K562 (cell line): Measurements from ENCODE around the gene TPD52L2. TPM values are rescaled to one million over a fixed set of nuclear protein-coding genes. Genes with fewer than 3 reads are reported as not detected.

Experiments used
- ATAC-seq: fragments of 200-7000 bp; cut with Tn5 transposase; 3 replicates; pipeline ENCODE4 v1.9.1; 2020; ENCODE audit warnings: moderate library complexity
- BruUV-seq: library from RNA; stranded (reverse); fragments of 400-500 nt; replicated peaks from 2 replicates; lab custom pipeline; 2021; lab: Mats Ljungman, UMichigan
- CTCF ChIA-PET: fragments of 300-600 bp; formaldehyde crosslinking; extraction: SDS; loops from one replicate; lab custom pipeline; 2021; ENCODE audit warnings: low intra/inter-chr PET ratio; lab: Yijun Ruan, JAX
- POLR2A ChIA-PET: fragments of 300-600, 350-650 bp; sonication (Branson Sonifier 250); formaldehyde crosslinking; extraction: SDS; loops from one replicate; lab custom pipeline; 2021; ENCODE audit warnings: antibody characterized with exemption, inconsistent platforms; lab: Yijun Ruan, JAX
- DNase-seq, 4 experiments: peaks; one replicate each; pipeline versions ENCODE4 v3.0.0 to v3.0.0-alpha.2; 2011 to 2018; ENCODE audit warnings: low spot score in 3 of 4, mixed read lengths in 3 of 4; ENCODE audit errors: extremely low read depth in 1 of 4
- FAIRE-seq: peaks from 2 replicates; lab custom pipeline; 2011; peaks lifted over from hg19 to GRCh38; lab: Jason Lieb, UNC
- H2AFZ ChIP-seq: 2 replicates; pipeline ENCODE4 v1.6.0; 2011; ENCODE audit warnings: low read depth, low read length, control low read depth, inconsistent platforms
- H3K27ac ChIP-seq: fragments of 200-600 bp; 3 replicates; pipeline ENCODE4 v1.8.0; 2011; ENCODE audit warnings: low read depth, mild to moderate bottlenecking, control low read depth, inconsistent platforms, low read length, moderate library complexity, mixed read lengths; ENCODE audit errors: extremely low read depth
- H3K27me3 ChIP-seq, 2 experiments: fragments of 300-600 bp in 1 of 2; 2 replicates in 1 of 2; 3 replicates in 1 of 2; pipeline versions ENCODE4 v1.6.0 to v1.8.0; 2011; ENCODE audit warnings: inconsistent platforms in 2 of 2, low read length in 2 of 2, mild to moderate bottlenecking in 1 of 2, mixed read lengths in 1 of 2, moderate library complexity in 1 of 2; ENCODE audit not compliant: control insufficient read depth in 2 of 2, insufficient read depth in 2 of 2
- H3K36me3 ChIP-seq: fragments of 300-600 bp; 3 replicates; pipeline ENCODE4 v1.8.0; 2011; ENCODE audit warnings: mild to moderate bottlenecking, low read length, inconsistent platforms; ENCODE audit not compliant: control insufficient read depth, insufficient read depth
- H3K4me1 ChIP-seq, 2 experiments: fragments of 200-600 bp in 1 of 2; replicated peaks in 1 of 2; 2 replicates in 1 of 2; 3 replicates in 1 of 2; pipeline versions ENCODE4 v1.5.1 to v1.8.0; 2011; ENCODE audit warnings: inconsistent platforms in 2 of 2, low read length in 2 of 2, mild to moderate bottlenecking in 1 of 2, mixed read lengths in 1 of 2, moderate library complexity in 1 of 2; ENCODE audit not compliant: control insufficient read depth in 2 of 2, insufficient read depth in 2 of 2
- H3K4me2 ChIP-seq: 2 replicates; pipeline ENCODE4 v1.6.1; 2011; ENCODE audit warnings: low read length, control low read depth, inconsistent platforms, mixed read lengths; ENCODE audit not compliant: insufficient read depth
- H3K4me3 ChIP-seq: fragments of 200-600 bp; sonication (generic), shearing (Covaris generic); 2 replicates; pipeline ENCODE4 v1.5.1; 2016; ENCODE audit warnings: control low read depth, inconsistent platforms
- H3K79me2 ChIP-seq: fragments of 200-600 bp; 3 replicates; pipeline ENCODE4 v1.8.0; 2011; ENCODE audit warnings: low read length, inconsistent platforms; ENCODE audit not compliant: control insufficient read depth, insufficient read depth
- H3K9ac ChIP-seq, 2 experiments: 2 replicates each; pipeline versions ENCODE4 v1.6.0 to v1.6.1; 2011; ENCODE audit warnings: low read depth in 2 of 2, low read length in 2 of 2, control low read depth in 1 of 2, inconsistent platforms in 1 of 2, mild to moderate bottlenecking in 1 of 2, mixed read lengths in 1 of 2; ENCODE audit not compliant: insufficient read depth in 1 of 2
- H3K9me1 ChIP-seq: one replicate; pipeline ENCODE4 v1.6.0; 2011; ENCODE audit warnings: inconsistent platforms, mild to moderate bottlenecking, low read length, moderate library complexity; ENCODE audit not compliant: control insufficient read depth, insufficient read depth
- H3K9me3 ChIP-seq: replicated peaks from 2 replicates; pipeline ENCODE4 v1.5.1; 2011; ENCODE audit warnings: low read depth, low read length, inconsistent platforms; ENCODE audit not compliant: control insufficient read depth, insufficient read depth
- H4K20me1 ChIP-seq: replicated peaks from 2 replicates; pipeline ENCODE4 v1.6.1; 2011; ENCODE audit warnings: low read length, inconsistent platforms, mixed read lengths; ENCODE audit not compliant: control insufficient read depth, insufficient read depth
- ARNT ChIP-seq, 2 experiments: fragments of 450-650 bp; IDR thresholded peaks; 2 replicates each; pipeline ENCODE4 v1.6.1; 2016; ENCODE audit warnings: mild to moderate bottlenecking in 1 of 2
- CHD1 ChIP-seq: fragments of 200-600 bp; sonication (generic); IDR thresholded peaks from one replicate; pipeline ENCODE4 v1.6.1; 2012; ENCODE audit warnings: mild to moderate bottlenecking, moderate library complexity, low read length, inconsistent platforms
- CLOCK ChIP-seq: fragments of 250-450 bp; sonication (Bioruptor Pico); IDR thresholded peaks from 2 replicates; pipeline ENCODE4 v1.4.0; 2020; ENCODE audit warnings: mild to moderate bottlenecking, moderate library complexity, borderline replicate concordance
- CXXC5 ChIP-seq: fragments of 250-450 bp; sonication (Bioruptor Pico); IDR thresholded peaks from 2 replicates; pipeline ENCODE4 v1.8.0; 2022; ENCODE audit warnings: inconsistent platforms, mild to moderate bottlenecking, moderate library complexity
- JUN ChIP-seq, 2 experiments: sonication (generic) in 1 of 2; formaldehyde crosslinking in 1 of 2; IDR thresholded peaks; 2 replicates each; pipeline versions ENCODE4 v1.6.1 to v1.8.0; 2012 to 2022; ENCODE audit warnings: borderline replicate concordance in 2 of 2, mild to moderate bottlenecking in 2 of 2, improper control_type of control experiment in 1 of 2, low read depth in 1 of 2, low read length in 1 of 2, missing genetic modification reagents in 1 of 2
- KDM1A ChIP-seq, 2 experiments: fragments of 450-650 bp; IDR thresholded peaks; 2 replicates each; pipeline ENCODE4 v1.6.1; 2016; ENCODE audit warnings: mild to moderate bottlenecking in 2 of 2
- PHB2 ChIP-seq: fragments of 450-650 bp; IDR thresholded peaks from 2 replicates; pipeline ENCODE4 v1.6.1; 2017; ENCODE audit warnings: low read depth
- RBM17 ChIP-seq: fragments of 200-400 bp; formaldehyde crosslinking; IDR thresholded peaks from 2 replicates; pipeline ENCODE4 v1.6.1; 2017; ENCODE audit warnings: low read depth, mild to moderate bottlenecking, low read length, borderline replicate concordance
- SMARCA5 ChIP-seq: fragments of 450-650 bp; IDR thresholded peaks from 2 replicates; pipeline ENCODE4 v1.6.1; 2016
- SMARCE1 ChIP-seq: fragments of 450-650 bp; IDR thresholded peaks from 2 replicates; pipeline ENCODE4 v1.7.1; 2016; ENCODE audit warnings: mild to moderate bottlenecking
- TRIM28 ChIP-seq: fragments of 450-650 bp; IDR thresholded peaks from 2 replicates; pipeline ENCODE4 v1.6.1; 2017
- ZNF740 ChIP-seq, 3 experiments: fragments of 200-800 bp in 1 of 3; sonication (Bioruptor generic) in 1 of 3; sonication (generic) in 1 of 3; formaldehyde crosslinking in 1 of 3; IDR thresholded peaks; 2 replicates each; pipeline versions ENCODE4 v1.6.1 to v1.8.0; 2016 to 2022; ENCODE audit warnings: mild to moderate bottlenecking in 2 of 3, missing compliant biosample characterization in 2 of 3, missing genetic modification characterization in 2 of 3, missing genetic modification reagents in 1 of 3
- WGBS: fragments of 100-300 bp; shearing (Covaris generic); methylation state at CpG from one replicate; pipeline ENCODE4 v1.1.6; 2016; ENCODE audit warnings: low coverage, mixed read lengths; ENCODE audit not compliant: insufficient coverage; ENCODE audit errors: missing lambda C conversion rate; 5-methylcytosine and 5-hydroxymethylcytosine counted together
- in situ Hi-C: fragments of 300-500 bp; cut with MboI; formaldehyde crosslinking; loops from 4 replicates; pipeline ENCODE4 v1.15.0; 2018; ENCODE audit warnings: inconsistent platforms, mixed read lengths
- intact Hi-C: fragments of 100-400 bp; cut with micrococcal nuclease; formaldehyde crosslinking; loops from 2 replicates; pipeline ENCODE4 v1.14.2; 2022
- polyA plus RNA-seq, 8 experiments: library from polyadenylated mRNA; depleted of rRNA in 4 of 8; stranded (reverse) in 5 of 8; unstranded in 3 of 8; fragments of >200 nt; fragmentation: Nextera tagmentation in 2 of 8; fragmentation: Illumina TruSeq in 1 of 8; extraction: Ambion mirVana in 2 of 8; extraction: Trizol in 1 of 8; gene quantifications; 2 replicates each; pipeline versions ENCODE4 v1.2.1 to v1.2.3, GENCODE V29; 2011 to 2014; ENCODE audit warnings: inconsistent platforms in 1 of 8, missing spikeins in 1 of 8
- total RNA-seq, 7 experiments: library from RNA; depleted of rRNA in 6 of 7; stranded (reverse); fragments of >200 nt in 6 of 7; fragmentation: Illumina TruSeq in 2 of 7; extraction: Trizol in 2 of 7; gene quantifications; 2 replicates each; pipeline versions ENCODE4 v1.2.1 to v1.2.3, GENCODE V29; 2011 to 2021; ENCODE audit warnings: low replicate concordance in 1 of 7
- TF ChIP-seq, protein P1 (sequence below): sonication (generic); formaldehyde crosslinking; IDR thresholded peaks from 2 replicates; pipeline ENCODE4 v1.8.0; 2023; ENCODE audit warnings: mild to moderate bottlenecking, missing genetic modification reagents

Gene TPD52L2
- total and polyA plus RNA-seq, 9 of the 15 experiments (the other 6 are each of a cell fraction or from before 2014, with no cell fraction given) = 1.9 to 117 (median 74.6) TPM

- peak; percentile 50; the same call in 1 of the 2 replicates for TF ChIP-seq ZNF740 (CRISPR knock-in tag; IDR thresholded peaks at IDR 0.05)
- no peak for TF ChIP-seq ZNF740 (tag; IDR thresholded peaks at IDR 0.05)
- no peak for TF ChIP-seq CLOCK (CRISPR knock-in tag)
These were observed 1.1 kb upstream of the TPD52L2 start (continued) for GRCh38 chr20:63863798-63864544.

- ChIA-PET POLR2A (interaction anchor here (0.5 to 3.2 kb wide), 24 partner anchors 9 to 804 kb away, joined by 3 to 39 read pairs (median 3); partner anchors contain the start of genes ARFRP1, DNAJC5, RTEL1 and ZGPAT), CTCF (interaction anchor here (0.7 to 2.4 kb wide), 7 partner anchors 22 to 327 kb away, joined by 3 to 18 read pairs (median 4); partner anchors contain the start of genes ARFRP1, PTK6 and ZGPAT)
- WGBS = 2% methylated on average over 25 of the region's 25 CpGs
- intact Hi-C loops (loop anchor here (2.0 to 10.0 kb wide), 4 partner anchors 46 to 310 kb away; partner anchors contain the start of genes ARFRP1, FNDC11 and SAMD10), in situ Hi-C loops (loop anchor here (5.0 kb wide), 1 partner anchor 157 kb away; the partner anchor contains the start of genes ARFRP1 and ZGPAT)
- Histone ChIP-seq H3K27ac (peak overlapping the region; percentile 75), H3K4me1 (peaks cover 9 to 64% of the 10 kb centered on the region in 2 experiments; a peak in 4 of 5 replicates), H2AFZ (peak overlapping the region; percentile 66), H3K4me2 (peak overlapping the region; percentile 83), H3K9ac (peak overlapping the region; percentile 92 to 93), H3K36me3 (peaks cover 45% of the 10 kb centered on the region), H3K79me2 (peaks cover 51% of the 10 kb centered on the region), H3K27me3 (no peaks in the 10 kb centered on the region), H3K4me3 (peak overlapping the region; percentile 95), H3K9me3 (no peaks in the 10 kb centered on the region), H4K20me1 (no peaks in the 10 kb centered on the region), H3K9me1 (no peaks in the 10 kb centered on the region)
- ATAC-seq (no peak), FAIRE-seq (no peak), DNase-seq (no peak)
- TSS peak; percentile 75 for BruUV-seq
- TF ChIP-seq SMARCE1 (peak; percentile 48; the same call in 1 of the 2 replicates), KDM1A (IDR thresholded peaks at IDR 0.05) (0 out of 4 replicates have a peak, but pooled peaks of 1 of the 2 experiments have one; percentile 54), SMARCA5 (peak; percentile 39; the same call in 1 of the 2 replicates), CHD1 (peak; percentile 84), CXXC5 (CRISPR knock-in tag) (no peak), RBM17 (no peak), JUN (IDR thresholded peaks at IDR 0.05; ENCODE audit: borderline replicate concordance, low read depth, low read length) (no peak), JUN (CRISPR knock-in tag; IDR thresholded peaks at IDR 0.05; ENCODE audit: borderline replicate concordance) (no peak), TRIM28 (0 out of 2 replicates have a peak, but pooled peaks have one; percentile 15), ARNT (IDR thresholded peaks at IDR 0.05) (peak in 1 of 2 experiments; percentile 52; a peak in 1 of 4 replicates), PHB2 (no peak)
- TF ChIP-seq, protein P1, sequence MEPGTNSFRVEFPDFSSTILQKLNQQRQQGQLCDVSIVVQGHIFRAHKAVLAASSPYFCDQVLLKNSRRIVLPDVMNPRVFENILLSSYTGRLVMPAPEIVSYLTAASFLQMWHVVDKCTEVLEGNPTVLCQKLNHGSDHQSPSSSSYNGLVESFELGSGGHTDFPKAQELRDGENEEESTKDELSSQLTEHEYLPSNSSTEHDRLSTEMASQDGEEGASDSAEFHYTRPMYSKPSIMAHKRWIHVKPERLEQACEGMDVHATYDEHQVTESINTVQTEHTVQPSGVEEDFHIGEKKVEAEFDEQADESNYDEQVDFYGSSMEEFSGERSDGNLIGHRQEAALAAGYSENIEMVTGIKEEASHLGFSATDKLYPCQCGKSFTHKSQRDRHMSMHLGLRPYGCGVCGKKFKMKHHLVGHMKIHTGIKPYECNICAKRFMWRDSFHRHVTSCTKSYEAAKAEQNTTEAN (CRISPR knock-in tag) = 0 out of 2 replicates have a peak, but pooled peaks have one; percentile 32
These were observed 509 bp upstream of the TPD52L2 start for GRCh38 chr20:63864545-63864977.
